GM10266 (cell line): ENCODE measurements around the gene ACSS1.

ENCODE experiments used
- DNase-seq: peaks from one replicate; pipeline ENCODE4 v3.0.0; 2012; ENCODE audit errors: extremely low spot score
- TF ChIP-seq, protein P1 (sequence below): IDR thresholded peaks from 2 replicates; pipeline ENCODE4 v1.5.1; 2012; ENCODE audit warnings: mild to moderate bottlenecking, low read depth; ENCODE audit not compliant: control insufficient read depth, insufficient read depth; ENCODE audit errors: missing control alignments

Gene ACSS1

DNA sequence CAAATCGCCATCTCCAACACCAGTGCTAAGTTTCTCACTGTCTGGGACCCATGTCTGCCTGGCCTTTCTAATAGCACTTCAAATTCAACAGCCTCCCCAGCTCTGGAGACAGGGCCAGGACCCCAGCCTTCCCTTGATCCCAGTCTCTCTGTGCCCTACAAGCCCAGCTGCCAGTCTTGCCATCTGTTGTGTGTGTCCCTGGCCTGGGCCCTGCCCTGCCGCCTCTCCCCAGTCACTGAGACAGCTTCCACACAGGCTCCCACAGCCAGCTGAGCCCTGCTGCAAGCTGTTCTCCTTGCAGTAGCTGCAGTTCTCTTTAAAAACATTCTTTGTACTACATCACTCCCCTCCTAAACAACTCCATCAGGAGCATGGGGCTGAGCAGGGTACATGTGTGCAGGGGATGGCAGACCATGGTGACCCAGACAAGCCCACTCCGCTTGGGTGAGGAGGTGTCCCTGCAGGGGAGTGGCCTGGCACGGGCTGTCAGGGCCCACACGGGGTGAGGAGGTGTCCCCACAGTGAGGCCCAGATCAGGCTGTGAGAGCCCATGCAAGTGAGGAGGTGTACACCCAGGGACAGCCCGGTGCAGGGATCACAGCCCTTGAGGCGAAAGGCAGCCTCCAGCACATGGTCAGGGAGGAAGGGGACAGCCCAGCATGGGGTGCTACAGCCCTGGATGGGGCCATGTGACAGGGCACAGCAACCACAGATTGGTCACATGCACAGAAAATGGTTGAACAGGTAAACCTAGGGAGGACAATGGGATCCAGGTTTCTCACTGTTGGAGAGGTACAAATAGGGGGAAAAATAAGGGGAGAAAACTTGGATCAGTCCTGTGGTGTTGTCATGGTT is 92.6 kb downstream of the ACSS1 start:
- TF ChIP-seq, protein P1, sequence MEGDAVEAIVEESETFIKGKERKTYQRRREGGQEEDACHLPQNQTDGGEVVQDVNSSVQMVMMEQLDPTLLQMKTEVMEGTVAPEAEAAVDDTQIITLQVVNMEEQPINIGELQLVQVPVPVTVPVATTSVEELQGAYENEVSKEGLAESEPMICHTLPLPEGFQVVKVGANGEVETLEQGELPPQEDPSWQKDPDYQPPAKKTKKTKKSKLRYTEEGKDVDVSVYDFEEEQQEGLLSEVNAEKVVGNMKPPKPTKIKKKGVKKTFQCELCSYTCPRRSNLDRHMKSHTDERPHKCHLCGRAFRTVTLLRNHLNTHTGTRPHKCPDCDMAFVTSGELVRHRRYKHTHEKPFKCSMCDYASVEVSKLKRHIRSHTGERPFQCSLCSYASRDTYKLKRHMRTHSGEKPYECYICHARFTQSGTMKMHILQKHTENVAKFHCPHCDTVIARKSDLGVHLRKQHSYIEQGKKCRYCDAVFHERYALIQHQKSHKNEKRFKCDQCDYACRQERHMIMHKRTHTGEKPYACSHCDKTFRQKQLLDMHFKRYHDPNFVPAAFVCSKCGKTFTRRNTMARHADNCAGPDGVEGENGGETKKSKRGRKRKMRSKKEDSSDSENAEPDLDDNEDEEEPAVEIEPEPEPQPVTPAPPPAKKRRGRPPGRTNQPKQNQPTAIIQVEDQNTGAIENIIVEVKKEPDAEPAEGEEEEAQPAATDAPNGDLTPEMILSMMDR = no peak
- DNase-seq = no peak

DNA sequence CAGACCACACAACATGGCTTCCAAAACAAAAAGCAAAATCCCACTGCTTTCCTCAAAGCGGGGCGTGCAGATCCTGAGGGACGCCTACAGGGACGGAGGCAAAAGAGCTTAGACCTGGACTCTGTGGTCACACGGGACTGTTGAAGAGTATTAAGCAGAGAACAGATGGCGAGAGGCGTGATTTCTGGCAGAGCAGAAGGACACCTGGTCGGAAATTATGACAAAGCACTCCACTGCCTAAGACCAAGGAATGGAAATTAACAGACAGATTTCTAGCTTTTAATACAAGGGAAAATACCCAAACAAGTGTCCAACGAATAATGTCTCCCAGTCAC is 93.5 kb downstream of the ACSS1 start:
- DNase-seq = no peak
- TF ChIP-seq, protein P1 = no peak

DNA sequence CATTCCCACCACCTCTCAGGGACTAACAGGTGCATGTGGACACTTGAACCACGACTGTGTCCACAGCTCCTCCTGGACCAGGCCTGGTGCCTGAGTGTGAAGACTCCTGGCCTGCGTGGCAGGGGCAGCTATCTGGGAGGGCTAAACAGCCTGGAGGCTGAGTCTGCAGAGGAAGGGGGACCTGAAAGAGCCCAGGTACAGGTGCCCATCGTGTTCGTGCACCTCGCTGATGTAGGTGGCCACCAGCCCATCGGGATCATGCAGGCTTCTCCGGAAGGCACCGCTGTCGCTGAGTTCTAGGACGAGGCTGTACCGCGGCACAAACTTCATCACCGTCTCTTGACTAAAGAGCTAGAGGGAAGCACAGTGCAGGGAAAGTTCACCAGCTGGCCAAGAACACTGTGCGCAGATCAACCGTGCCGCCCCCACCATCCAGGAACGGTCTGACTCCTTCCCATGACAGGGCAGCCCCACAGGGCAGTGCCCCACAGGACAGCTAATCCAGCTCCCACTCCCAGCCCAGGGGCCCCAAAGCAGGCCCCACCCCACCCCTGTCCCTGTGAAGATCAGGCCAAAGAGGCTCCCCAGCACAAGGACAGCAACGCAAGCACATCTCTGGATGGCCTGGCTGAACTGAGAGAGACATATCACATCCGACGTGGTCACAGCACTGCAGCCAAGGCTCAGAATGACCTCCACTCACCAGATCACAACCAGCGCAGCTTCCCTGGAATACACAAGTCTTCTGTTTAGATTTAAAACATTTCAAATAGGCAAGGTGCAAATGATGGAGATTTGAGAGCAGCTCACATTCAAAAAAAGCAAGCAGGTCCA is 94.0 kb downstream of the ACSS1 start:
- DNase-seq = no peak
- TF ChIP-seq, protein P1 = no peak

DNA sequence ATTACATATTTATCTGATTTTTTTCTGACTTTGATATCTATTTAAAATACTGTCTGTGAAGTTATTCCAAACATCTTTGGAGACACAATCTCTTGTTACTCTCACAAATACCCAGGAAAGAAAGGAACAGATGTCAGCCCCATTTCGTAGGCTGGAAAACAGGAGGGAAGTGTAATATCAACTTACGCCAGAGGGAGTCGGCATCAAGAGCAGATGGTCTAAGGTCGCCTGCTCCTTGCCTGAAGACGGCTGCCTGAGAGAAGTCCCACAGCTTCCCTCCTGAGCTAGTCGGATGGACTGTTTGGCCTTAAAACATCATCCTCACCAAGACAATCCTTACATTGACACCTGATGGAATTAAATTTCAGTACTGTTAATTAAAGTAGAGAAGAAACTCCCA is 95.4 kb downstream of the ACSS1 start:
- TF ChIP-seq, protein P1 = no peak
- DNase-seq = no peak

DNA sequence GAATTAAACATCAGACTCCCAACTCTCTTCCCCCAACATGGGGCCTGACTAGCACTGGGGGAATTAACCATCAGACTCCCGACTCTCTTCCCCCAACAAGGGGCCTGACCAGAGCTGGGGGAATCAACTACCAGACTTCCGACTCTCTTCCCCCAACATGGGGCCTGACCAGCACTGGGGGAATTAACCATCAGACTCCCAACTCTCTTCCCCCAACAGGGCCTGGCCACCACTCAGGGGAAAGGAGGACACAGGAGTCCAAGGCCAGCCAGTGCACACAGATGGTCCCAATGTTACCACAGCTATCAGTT is 95.8 kb downstream of the ACSS1 start:
- TF ChIP-seq, protein P1 = no peak
- no peak for DNase-seq

DNA sequence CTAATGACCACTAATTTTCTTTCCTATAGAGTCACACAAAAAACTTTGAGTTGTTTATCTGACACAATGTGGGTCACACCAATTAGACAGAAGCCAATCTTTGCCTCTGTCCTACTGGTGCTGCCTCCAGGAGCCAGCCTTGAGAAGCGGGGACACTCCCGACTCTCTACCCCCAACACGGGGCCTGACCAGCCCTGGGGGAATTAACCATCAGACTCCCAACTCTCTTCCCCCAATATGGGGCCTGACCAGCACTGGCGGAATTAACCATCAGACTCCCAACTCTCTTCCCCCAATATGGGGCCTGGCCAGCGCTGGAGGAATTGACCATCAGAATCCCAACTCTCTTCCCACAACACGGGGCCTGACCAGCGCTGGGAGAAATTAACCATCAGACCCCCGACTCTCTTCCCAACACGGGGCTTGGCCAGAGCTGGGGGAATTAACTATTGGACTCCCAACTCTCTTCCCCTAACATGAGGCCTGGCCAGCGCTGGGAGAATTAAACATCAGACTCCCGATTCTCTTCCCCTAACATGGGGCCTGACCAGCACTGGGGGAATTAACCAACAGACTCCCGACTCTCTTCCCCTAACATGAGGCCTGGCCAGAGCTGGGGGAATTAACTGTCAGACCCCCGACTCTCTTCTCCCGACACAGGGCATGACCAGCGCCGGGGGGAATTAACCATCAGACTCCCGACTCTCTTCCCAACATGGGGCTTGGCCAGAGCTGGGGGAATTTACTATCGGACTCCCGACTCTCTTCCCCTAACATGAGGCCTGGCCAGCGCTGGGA is 96.4 kb downstream of the ACSS1 start:
- TF ChIP-seq, protein P1 = no peak

More for the DNA sequence above, 96.4 kb downstream of the ACSS1 start:
- no peak for DNase-seq
